Suprapubic skin (tissue), 4 donors: Measurements from ENCODE around the gene DGKH.

Experiments
- EP300 ChIP-seq: sonication (generic); formaldehyde crosslinking; IDR thresholded peaks from one replicate; pipeline ENCODE4 v1.6.1; 2017; ENCODE audit warnings: antibody characterized with exemption
- POLR2A ChIP-seq, 2 donors: fragments of 450-650 bp; IDR thresholded peaks; one replicate each; pipeline ENCODE4 v1.6.1; 2017; ENCODE audit warnings: antibody characterized with exemption in 2 of 2, mild to moderate bottlenecking in 2 of 2, moderate library complexity in 2 of 2
- POLR2AphosphoS5 ChIP-seq, 3 donors: sonication (generic); formaldehyde crosslinking; IDR thresholded peaks; one replicate each; pipeline ENCODE4 v1.6.1; 2017; ENCODE audit warnings: antibody characterized with exemption in 3 of 3
- TF ChIP-seq, protein P1 (sequence below), 2 donors: fragments of 200-600 bp in 1 of 2; fragments of 450-650 bp in 1 of 2; sonication (generic) in 1 of 2; IDR thresholded peaks; one replicate each; pipeline ENCODE4 v1.5.1; 2016 to 2019; ENCODE audit warnings: antibody characterized with exemption in 2 of 2, mild to moderate bottlenecking in 1 of 2, moderate library complexity in 1 of 2

DNA sequence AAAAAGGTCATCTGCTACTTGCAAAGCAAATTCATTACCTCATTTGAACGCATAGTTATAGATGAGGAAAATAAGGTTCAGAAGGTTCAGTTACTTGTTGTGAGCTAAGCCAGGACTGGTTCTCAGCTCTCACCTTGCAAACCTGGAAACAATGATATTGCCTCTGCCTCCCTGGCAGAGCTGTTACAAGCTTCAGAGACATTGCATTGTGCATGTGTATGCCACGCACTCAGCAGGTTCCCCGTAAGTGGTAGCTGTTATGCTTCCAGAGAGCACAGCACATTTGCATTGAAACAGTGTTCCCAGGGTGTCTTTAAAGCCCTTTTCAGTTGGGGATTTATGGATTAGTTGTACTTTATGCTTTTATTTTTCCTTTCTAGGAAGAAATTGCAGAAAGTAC is 80.6 kb downstream of the DGKH start:
- TF ChIP-seq, protein P1, sequence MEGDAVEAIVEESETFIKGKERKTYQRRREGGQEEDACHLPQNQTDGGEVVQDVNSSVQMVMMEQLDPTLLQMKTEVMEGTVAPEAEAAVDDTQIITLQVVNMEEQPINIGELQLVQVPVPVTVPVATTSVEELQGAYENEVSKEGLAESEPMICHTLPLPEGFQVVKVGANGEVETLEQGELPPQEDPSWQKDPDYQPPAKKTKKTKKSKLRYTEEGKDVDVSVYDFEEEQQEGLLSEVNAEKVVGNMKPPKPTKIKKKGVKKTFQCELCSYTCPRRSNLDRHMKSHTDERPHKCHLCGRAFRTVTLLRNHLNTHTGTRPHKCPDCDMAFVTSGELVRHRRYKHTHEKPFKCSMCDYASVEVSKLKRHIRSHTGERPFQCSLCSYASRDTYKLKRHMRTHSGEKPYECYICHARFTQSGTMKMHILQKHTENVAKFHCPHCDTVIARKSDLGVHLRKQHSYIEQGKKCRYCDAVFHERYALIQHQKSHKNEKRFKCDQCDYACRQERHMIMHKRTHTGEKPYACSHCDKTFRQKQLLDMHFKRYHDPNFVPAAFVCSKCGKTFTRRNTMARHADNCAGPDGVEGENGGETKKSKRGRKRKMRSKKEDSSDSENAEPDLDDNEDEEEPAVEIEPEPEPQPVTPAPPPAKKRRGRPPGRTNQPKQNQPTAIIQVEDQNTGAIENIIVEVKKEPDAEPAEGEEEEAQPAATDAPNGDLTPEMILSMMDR (IDR thresholded peaks at IDR 0.05), result no peak
- TF ChIP-seq POLR2A (IDR thresholded peaks at IDR 0.05) (no peak), POLR2AphosphoS5 (IDR thresholded peaks at IDR 0.05) (no peak), EP300 (no peak)
